Measurements from ENCODE around the gene NEK3.
"Not testable (repeated sequence)": the region's sequence is repeated elsewhere in the genome, so short reads cannot be mapped to it uniquely, and the experiment has no call there.

Gene NEK3

DNA sequence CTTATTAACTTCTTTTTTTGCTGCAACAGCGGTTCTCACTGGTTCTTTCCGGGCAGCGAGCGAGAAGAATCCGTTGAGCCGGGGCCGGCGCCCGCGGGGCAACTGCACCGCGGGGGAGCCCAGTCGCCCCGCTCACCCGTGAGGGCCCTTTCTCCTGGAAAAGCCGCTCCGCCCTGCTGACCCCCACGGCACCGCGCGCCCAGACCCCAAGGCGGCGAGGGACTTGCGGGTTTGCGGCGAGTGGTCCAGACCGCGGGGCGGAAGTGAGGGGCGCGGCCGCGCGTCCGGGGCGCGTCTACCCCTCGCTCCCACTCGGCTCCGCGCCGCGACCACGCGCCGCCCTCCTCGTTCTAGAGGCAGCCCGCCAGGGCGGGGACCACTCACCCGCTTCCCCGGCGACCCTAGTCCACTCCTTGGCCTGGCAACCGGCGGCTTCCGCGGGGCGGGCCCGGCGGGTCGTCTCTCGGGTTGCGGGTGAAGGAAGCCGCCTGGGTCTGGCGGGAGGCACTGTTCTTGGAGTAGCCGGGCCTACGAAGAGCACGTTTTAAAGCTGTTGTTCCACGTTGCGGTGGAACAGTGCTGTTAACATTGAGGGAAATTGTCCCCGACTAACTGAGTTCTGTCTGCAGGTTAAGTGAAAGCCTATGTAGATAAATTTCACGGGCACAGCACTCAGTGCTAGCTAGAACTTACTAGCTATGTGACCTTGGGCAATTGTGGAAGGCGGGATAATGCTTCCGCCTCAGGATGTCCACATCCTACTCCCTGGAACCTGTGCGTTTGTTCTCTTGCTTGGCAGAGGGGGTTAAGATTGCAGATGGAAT is at the start of gene NEK3:
Gene NEK3 (minus strand): TSS at position 439 of the 824 bp plus-strand sequence. CDS start 3,406 bp downstream, outside the sequence.
- peak; percentile 79 for DNase-seq (ENCODE audit: low spot score)

- DNase-seq (ENCODE audit: low spot score), result not testable (repeated sequence)
These were observed 49.0 kb upstream of the NEK3 start for GRCh38 chr13:52208384-52208783.

DNA sequence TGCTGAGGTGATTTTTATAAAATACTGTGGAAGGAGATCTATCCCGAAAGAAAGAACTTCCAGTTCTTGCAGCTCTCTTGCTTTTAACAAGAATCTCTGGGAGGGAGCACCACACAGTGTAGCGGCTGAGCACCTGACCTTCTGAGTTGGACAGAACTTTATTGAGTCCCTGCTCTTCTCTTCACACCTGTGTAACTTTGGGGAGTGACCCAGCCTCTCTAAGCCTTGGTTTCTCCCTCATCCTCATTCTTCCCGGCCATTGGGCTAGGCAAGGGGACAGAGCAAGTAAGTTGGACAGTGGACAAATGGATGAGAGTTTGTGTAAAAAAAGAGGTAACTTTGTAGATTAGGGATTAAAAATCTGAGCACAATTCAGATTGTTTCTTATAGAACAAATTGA is 48.5 kb upstream of the NEK3 start:
- DNase-seq (ENCODE audit: low spot score), result not testable (repeated sequence)

DNA sequence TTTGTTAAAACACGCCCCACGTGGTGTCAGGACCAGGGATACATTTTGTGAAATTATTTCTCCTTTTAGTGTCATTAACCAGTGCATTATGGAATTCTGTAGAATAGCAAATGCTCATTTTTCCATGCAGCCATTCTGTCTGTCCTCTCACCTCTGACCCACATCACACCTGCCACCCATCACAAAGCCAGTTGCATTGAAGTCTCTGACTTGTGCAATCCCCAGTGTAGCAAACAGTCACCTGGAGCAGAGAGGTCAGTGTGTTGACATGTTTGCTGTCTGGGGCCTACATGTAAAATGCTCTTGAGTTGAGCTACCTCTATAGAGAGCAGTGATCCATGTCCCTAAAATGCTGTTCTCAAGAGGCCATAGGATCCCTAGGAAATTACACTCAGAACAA is 47.9 kb upstream of the NEK3 start:
- not testable (repeated sequence) for DNase-seq (ENCODE audit: low spot score)

DNA sequence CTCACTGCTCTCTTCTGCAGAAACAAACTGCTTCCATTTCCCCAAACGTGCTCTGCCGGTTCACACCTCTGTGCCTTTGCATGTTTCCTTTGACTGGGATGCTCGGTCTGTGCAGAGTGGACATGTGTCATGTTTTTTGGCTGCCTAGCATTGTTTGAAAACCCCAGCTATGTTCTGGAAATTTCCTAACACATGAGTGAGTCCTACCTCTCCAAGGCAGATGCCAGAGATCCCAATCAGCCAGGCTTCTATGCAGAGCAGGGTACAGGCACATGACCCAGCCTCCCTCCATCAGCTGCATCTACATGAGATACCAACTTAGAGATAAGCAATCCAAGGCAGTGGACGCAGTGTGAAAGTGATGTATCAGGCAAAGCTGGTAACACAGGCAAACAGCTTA is 45.1 kb upstream of the NEK3 start:
- DNase-seq (ENCODE audit: low spot score), result not testable (repeated sequence)

DNA sequence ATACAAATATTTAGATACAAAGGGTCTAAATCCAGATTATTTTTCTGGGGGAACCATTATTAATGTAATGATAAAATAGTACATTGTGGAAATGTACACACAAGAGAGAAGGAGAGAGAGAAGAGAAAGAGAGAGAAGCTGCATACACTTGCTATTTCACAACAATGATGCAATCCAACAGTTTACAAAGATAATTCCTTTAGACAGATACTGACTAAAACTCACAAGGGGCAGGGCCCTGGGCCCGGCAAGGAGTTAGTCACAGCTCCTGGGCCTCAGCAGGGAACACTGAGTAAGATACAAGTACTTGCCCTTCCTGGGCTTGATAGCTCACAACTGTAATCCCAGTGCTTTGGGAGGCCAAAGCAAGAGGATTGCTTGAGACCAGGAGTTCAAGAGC is 44.5 kb upstream of the NEK3 start:
- peak; percentile 78 for DNase-seq (ENCODE audit: low spot score)

GRCh38 chr13:52202506-52202905 is 43.1 kb upstream of the NEK3 start:
- not testable (repeated sequence) for DNase-seq (ENCODE audit: low spot score)

DNA sequence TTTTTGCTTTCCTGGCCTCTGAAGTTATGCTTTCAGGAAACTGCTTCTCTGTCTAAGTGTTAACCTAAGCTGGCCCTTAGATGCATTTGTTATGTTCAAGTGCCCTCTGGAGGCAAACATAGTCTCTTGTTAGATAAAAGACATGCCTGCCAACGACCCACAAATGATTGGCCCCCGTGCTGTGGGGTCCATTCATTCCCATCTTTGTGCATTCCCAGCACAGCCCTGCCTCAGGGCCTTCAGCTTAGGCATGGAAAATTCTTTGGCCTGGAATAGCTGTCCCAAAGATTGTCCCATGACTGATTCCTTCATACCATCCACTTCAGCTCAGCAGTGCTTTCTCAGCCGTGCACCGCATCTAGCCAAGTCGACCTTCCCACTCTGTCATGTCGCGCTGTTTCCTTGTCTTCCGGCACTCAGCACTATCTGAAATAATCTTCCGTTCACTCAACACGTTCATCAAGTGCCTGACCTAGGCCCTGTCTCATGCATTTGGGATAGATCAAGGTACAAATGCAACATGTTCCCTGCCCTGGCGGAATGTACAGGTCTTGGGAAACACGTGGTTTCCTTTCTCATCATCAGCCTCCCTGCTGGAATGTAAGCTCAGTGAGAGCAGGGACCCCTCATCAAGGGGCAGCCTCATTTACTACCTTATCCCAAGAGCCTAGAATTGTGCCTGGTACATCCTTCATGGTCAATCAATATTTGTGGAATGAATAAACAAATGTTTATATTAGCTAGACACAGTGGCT is 42.2 kb upstream of the NEK3 start:
- peak; percentile 26 for DNase-seq (ENCODE audit: low spot score)

- peak; percentile 68 for DNase-seq (ENCODE audit: low spot score)
These were observed 36.0 kb upstream of the NEK3 start for GRCh38 chr13:52195401-52195837.

DNA sequence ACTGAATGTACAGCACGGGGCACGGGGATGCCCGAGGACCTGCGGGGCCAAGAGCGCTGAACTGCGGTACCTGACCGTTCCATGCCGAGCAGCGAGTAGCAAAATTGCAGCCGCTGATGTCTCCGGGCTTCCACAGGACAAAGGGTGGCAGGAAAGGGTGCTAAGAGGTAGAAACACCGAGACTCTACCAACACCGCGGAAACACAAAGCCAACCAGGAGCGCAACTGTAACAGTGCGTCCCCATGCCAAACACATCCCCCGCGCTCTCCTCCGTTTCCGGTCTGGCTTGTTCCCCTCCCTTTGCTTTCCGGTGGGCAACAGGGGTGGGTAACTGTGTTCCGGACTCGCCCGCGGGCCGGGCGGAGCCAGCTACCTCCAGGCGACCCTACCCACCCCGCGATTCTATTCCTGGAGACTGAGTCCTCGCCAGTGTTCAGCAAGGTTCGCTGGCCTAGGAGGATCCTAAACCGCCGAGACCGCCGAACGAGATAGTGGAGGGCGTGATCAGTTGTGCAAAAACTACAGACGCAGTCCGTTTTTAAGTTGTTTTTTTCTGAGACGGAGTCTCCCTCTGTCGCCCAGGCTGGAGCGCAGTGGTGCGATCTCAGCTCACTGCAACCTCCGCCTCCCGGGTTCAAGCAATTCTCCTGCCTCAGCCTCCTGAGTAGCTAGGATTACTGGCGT is 34.9 kb upstream of the NEK3 start:
- peak; percentile 91 for DNase-seq (ENCODE audit: low spot score)

DNA sequence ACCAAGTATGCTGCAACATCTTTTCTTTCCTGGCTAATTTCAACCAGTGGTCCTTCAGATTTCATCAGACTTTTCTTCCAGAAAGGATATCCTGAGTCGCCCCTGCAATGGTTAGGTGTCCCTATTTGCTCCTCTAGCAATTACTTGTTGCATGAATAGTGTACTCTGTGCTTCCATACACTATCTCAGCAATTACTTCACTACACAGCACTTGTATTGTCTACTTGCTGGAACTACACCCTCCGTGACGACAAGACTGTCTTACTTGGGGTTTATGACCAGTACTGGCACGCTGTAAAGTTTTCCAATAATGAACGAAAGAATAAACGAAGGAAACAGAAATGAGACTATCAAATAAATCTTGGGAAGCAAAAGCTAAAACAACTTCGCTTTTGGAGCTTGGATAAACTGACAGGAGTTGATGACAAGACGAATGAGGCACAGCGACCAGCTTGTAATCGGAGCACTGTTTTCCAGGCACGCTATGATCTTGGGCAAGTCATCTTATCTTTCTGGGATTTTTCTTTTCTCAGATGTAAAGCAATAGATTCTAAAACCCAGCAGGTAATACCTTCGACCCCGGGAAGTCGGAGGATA is 34.3 kb upstream of the NEK3 start:
- DNase-seq (ENCODE audit: low spot score), result peak; percentile 3

GRCh38 chr13:52187424-52188187 is 28.2 kb upstream of the NEK3 start:
- not testable (repeated sequence) for DNase-seq (ENCODE audit: low spot score)

- no peak for DNase-seq (ENCODE audit: low spot score)
These were observed 27.6 kb upstream of the NEK3 start for GRCh38 chr13:52187029-52187423.

DNA sequence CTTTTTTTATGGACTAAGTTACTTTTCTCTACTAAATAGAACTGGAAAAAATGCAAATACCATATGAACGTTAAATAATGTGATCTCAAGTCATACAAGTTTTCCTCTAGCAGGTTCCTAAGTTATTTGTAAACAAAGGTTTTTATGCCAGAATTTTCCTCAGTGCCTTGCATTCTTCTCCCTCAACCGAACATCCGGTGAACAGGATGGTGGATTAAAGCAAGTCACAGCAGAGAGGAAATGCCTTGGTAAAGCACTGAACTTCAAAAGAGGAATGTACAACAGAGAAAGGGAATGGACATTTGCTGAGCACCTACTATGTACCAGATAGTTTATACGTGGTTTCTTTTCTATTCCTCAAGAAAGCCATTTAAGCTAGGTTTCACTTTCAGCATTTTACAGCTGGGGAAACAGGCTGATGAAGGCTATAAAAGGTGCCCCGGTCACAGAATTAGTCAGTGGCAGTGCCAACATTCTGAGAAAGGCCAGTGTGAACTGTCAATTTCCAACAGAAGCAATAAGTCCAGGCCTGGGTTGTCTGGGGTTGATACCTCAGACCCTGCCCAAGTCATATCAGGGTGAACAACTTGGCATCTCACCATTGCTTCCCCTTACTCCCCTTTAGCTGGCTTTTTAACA is 22.0 kb upstream of the NEK3 start:
- not testable (repeated sequence) for DNase-seq (ENCODE audit: low spot score)

GRCh38 chr13:52179925-52180324 is 20.5 kb upstream of the NEK3 start:
- DNase-seq (ENCODE audit: low spot score), result no peak

- DNase-seq (ENCODE audit: low spot score), result no peak
These were observed 17.9 kb upstream of the NEK3 start for GRCh38 chr13:52177276-52177675.

DNA sequence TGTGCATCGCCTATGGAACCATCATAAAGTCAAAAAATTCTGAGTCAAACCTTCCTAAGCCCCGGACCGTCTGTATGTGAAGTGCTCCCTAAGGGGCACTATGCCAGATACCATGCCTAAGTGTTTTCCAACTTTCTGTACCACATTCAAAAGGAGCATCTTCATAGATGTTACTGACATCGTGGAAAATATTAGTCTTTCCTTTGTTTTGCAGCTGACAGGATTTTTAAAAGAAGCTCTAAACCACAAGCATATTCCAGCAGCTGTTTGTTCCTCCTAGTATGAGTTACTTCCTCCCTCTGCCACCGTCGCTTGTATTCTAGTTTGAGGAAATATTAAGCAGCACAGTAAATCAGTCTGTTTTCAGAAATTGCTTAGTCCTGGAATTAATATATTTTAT is 14.6 kb upstream of the NEK3 start:
- not testable (repeated sequence) for DNase-seq (ENCODE audit: low spot score)

- no peak for DNase-seq (ENCODE audit: low spot score)
These were observed 14.0 kb upstream of the NEK3 start for GRCh38 chr13:52173373-52173772.

GRCh38 chr13:52171686-52172085 is 12.3 kb upstream of the NEK3 start:
- DNase-seq (ENCODE audit: low spot score), result not testable (repeated sequence)

- DNase-seq (ENCODE audit: low spot score), result not testable (repeated sequence)
These were observed 11.5 kb upstream of the NEK3 start for GRCh38 chr13:52170828-52171391.

Measured in AG08395 (cell line).